ENCODE measurements around the gene NAA16. TPM values are rescaled to one million over a fixed set of nuclear protein-coding genes. Genes with fewer than 3 reads are reported as not detected.

Gene NAA16
- polyA plus RNA-seq, 4 donors, result 5.1 to 20.8 (median 6.4) TPM

- H3K9me3 ChIP-seq (ENCODE audit: control insufficient read depth in 2 of 2, insufficient read depth in 1 of 2, low read depth in 1 of 2, low read length in 1 of 2), result no peaks in the 10 kb centered on the region
- H3K27me3 ChIP-seq (ENCODE audit: control insufficient read depth in 3 of 3, insufficient read depth in 3 of 3, low read length in 3 of 3), result no peaks in the 10 kb centered on the region
- peaks cover 0 to 8% (median 5%) of the 10 kb centered on the region in 3 donors for H3K4me1 ChIP-seq (ENCODE audit: control insufficient read depth in 3 of 3, insufficient read depth in 2 of 3, low read depth in 1 of 3, low read length in 2 of 3)
- H3K27ac ChIP-seq (ENCODE audit: low read depth in 1 of 3, low read length in 2 of 3), result peak overlapping the region; percentile 61 to 94 (median 91)
- DNase-seq (peak; percentile 42 to 75), FAIRE-seq (no peak)
- H3K4me3 ChIP-seq (ENCODE audit: low read depth in 1 of 3, low read length in 3 of 3), result peak overlapping the region; percentile 61 to 98 (median 90)
- H3K36me3 ChIP-seq (ENCODE audit: control insufficient read depth in 3 of 3, insufficient read depth in 2 of 3, low read depth in 1 of 3, low read length in 3 of 3), result no peaks in the 10 kb centered on the region
- 0% methylated on average over 71 to 73 of the region's 73 CpGs for WGBS, 3 donors
These were observed 524 bp downstream of the NAA16 start for GRCh38 chr13:41311406-41312175.

- DNase-seq (peak in 1 of 2 donors; percentile 36), FAIRE-seq (no peak)
- peak overlapping the region; percentile 61 to 98 (median 90) for H3K4me3 ChIP-seq (ENCODE audit: low read depth in 1 of 3, low read length in 3 of 3)
- no peaks in the 10 kb centered on the region for H3K27me3 ChIP-seq (ENCODE audit: control insufficient read depth in 3 of 3, insufficient read depth in 3 of 3, low read length in 3 of 3)
- peaks cover 0 to 8% (median 5%) of the 10 kb centered on the region in 3 donors for H3K4me1 ChIP-seq (ENCODE audit: control insufficient read depth in 3 of 3, insufficient read depth in 2 of 3, low read depth in 1 of 3, low read length in 2 of 3)
- peak overlapping the region; percentile 61 to 94 (median 91) for H3K27ac ChIP-seq (ENCODE audit: low read depth in 1 of 3, low read length in 2 of 3)
- 0 to 3% (median 0%) methylated on average over 11 of the region's 11 CpGs for WGBS, 3 donors
- no peaks in the 10 kb centered on the region for H3K9me3 ChIP-seq (ENCODE audit: control insufficient read depth in 2 of 2, insufficient read depth in 1 of 2, low read depth in 1 of 2, low read length in 1 of 2)
- no peaks in the 10 kb centered on the region for H3K36me3 ChIP-seq (ENCODE audit: control insufficient read depth in 3 of 3, insufficient read depth in 2 of 3, low read depth in 1 of 3, low read length in 3 of 3)
These were observed 1.1 kb downstream of the NAA16 start for GRCh38 chr13:41312176-41312500.

- no peak overlapping the region for H3K27ac ChIP-seq (ENCODE audit: low read depth in 1 of 3, low read length in 2 of 3)
- no peak for DNase-seq
- H3K27me3 ChIP-seq (ENCODE audit: control insufficient read depth in 3 of 3, insufficient read depth in 3 of 3, low read length in 3 of 3), result no peaks in the 10 kb centered on the region
- H3K36me3 ChIP-seq (ENCODE audit: control insufficient read depth in 3 of 3, insufficient read depth in 2 of 3, low read depth in 1 of 3, low read length in 3 of 3), result no peaks in the 10 kb centered on the region
- H3K9me3 ChIP-seq (ENCODE audit: control insufficient read depth in 2 of 2, insufficient read depth in 1 of 2, low read depth in 1 of 2, low read length in 1 of 2), result no peaks in the 10 kb centered on the region
- H3K4me1 ChIP-seq (ENCODE audit: control insufficient read depth in 3 of 3, insufficient read depth in 2 of 3, low read depth in 1 of 3, low read length in 2 of 3), result peaks cover 0 to 8% (median 5%) of the 10 kb centered on the region in 3 donors
- WGBS, 3 donors, result 46 to 59% (median 49%) methylated on average over 5 of the region's 5 CpGs
- FAIRE-seq, result no peak
- H3K4me3 ChIP-seq (ENCODE audit: low read depth in 1 of 3, low read length in 3 of 3), result peak overlapping the region in 1 of 3 donors; percentile 61
These were observed 2.0 kb downstream of the NAA16 start for GRCh38 chr13:41313117-41313516.

- Histone ChIP-seq H3K27ac (ENCODE audit: low read depth in 1 of 3, low read length in 2 of 3) (no peak overlapping the region), H3K9me3 (ENCODE audit: control insufficient read depth in 2 of 2, insufficient read depth in 1 of 2, low read depth in 1 of 2, low read length in 1 of 2) (no peaks in the 10 kb centered on the region), H3K4me3 (ENCODE audit: low read depth in 1 of 3, low read length in 3 of 3) (no peak overlapping the region), H3K4me1 (ENCODE audit: control insufficient read depth in 3 of 3, insufficient read depth in 2 of 3, low read depth in 1 of 3, low read length in 2 of 3) (peaks cover 0 to 8% (median 5%) of the 10 kb centered on the region in 3 donors), H3K36me3 (ENCODE audit: control insufficient read depth in 3 of 3, insufficient read depth in 2 of 3, low read depth in 1 of 3, low read length in 3 of 3) (no peaks in the 10 kb centered on the region), H3K27me3 (ENCODE audit: control insufficient read depth in 3 of 3, insufficient read depth in 3 of 3, low read length in 3 of 3) (no peaks in the 10 kb centered on the region)
- FAIRE-seq, result no peak
- no peak for DNase-seq
- 74 to 83% (median 79%) methylated on average over 6 of the region's 6 CpGs for WGBS, 3 donors
These were observed 2.7 kb downstream of the NAA16 start for GRCh38 chr13:41313659-41314197.

- no peaks in the 10 kb centered on the region for H3K27me3 ChIP-seq (ENCODE audit: control insufficient read depth in 3 of 3, insufficient read depth in 3 of 3, low read length in 3 of 3)
- peaks cover 0 to 3% (median 0%) of the 10 kb centered on the region in 3 donors for H3K36me3 ChIP-seq (ENCODE audit: control insufficient read depth in 3 of 3, insufficient read depth in 2 of 3, low read depth in 1 of 3, low read length in 3 of 3)
- peaks cover 0 to 8% (median 5%) of the 10 kb centered on the region in 3 donors for H3K4me1 ChIP-seq (ENCODE audit: control insufficient read depth in 3 of 3, insufficient read depth in 2 of 3, low read depth in 1 of 3, low read length in 2 of 3)
- no peaks in the 10 kb centered on the region for H3K9me3 ChIP-seq (ENCODE audit: control insufficient read depth in 2 of 2, insufficient read depth in 1 of 2, low read depth in 1 of 2, low read length in 1 of 2)
- H3K4me3 ChIP-seq (ENCODE audit: low read depth in 1 of 3, low read length in 3 of 3), result no peak overlapping the region
- WGBS, 3 donors, result 77 to 90% (median 85%) methylated on average over 5 of the region's 5 CpGs
- no peak overlapping the region for H3K27ac ChIP-seq (ENCODE audit: low read depth in 1 of 3, low read length in 2 of 3)
- no peak for FAIRE-seq
- peak; percentile 4 to 12 for DNase-seq
These were observed 4.5 kb downstream of the NAA16 start for GRCh38 chr13:41315443-41316047.

- Histone ChIP-seq H3K4me1 (ENCODE audit: control insufficient read depth in 3 of 3, insufficient read depth in 2 of 3, low read depth in 1 of 3, low read length in 2 of 3) (peaks cover 0 to 8% (median 5%) of the 10 kb centered on the region in 3 donors), H3K4me3 (ENCODE audit: low read depth in 1 of 3, low read length in 3 of 3) (no peak overlapping the region), H3K9me3 (ENCODE audit: control insufficient read depth in 2 of 2, insufficient read depth in 1 of 2, low read depth in 1 of 2, low read length in 1 of 2) (no peaks in the 10 kb centered on the region), H3K36me3 (ENCODE audit: control insufficient read depth in 3 of 3, insufficient read depth in 2 of 3, low read depth in 1 of 3, low read length in 3 of 3) (peaks cover 0 to 12% (median 4%) of the 10 kb centered on the region in 3 donors), H3K27ac (ENCODE audit: low read depth in 1 of 3, low read length in 2 of 3) (no peak overlapping the region), H3K27me3 (ENCODE audit: control insufficient read depth in 3 of 3, insufficient read depth in 3 of 3, low read length in 3 of 3) (no peaks in the 10 kb centered on the region)
- DNase-seq, result no peak
- 76 to 91% (median 84%) methylated on average over 1 of the region's 1 CpG for WGBS, 3 donors
- no peak for FAIRE-seq
These were observed 6.2 kb downstream of the NAA16 start for GRCh38 chr13:41317243-41317642.

GRCh38 chr13:41325752-41326151, 14.7 kb downstream of the NAA16 start:
- no peak overlapping the region for H3K27ac ChIP-seq (ENCODE audit: low read depth in 1 of 3, low read length in 2 of 3)
- no peaks in the 10 kb centered on the region for H3K9me3 ChIP-seq (ENCODE audit: control insufficient read depth in 2 of 2, insufficient read depth in 1 of 2, low read depth in 1 of 2, low read length in 1 of 2)
- H3K27me3 ChIP-seq (ENCODE audit: control insufficient read depth in 3 of 3, insufficient read depth in 3 of 3, low read length in 3 of 3), result no peaks in the 10 kb centered on the region
- no peak for DNase-seq
- 44 to 63% (median 56%) methylated on average over 2 of the region's 2 CpGs for WGBS, 3 donors
- no peaks in the 10 kb centered on the region for H3K4me1 ChIP-seq (ENCODE audit: control insufficient read depth in 3 of 3, insufficient read depth in 2 of 3, low read depth in 1 of 3, low read length in 2 of 3)
- H3K4me3 ChIP-seq (ENCODE audit: low read depth in 1 of 3, low read length in 3 of 3), result no peak overlapping the region
- FAIRE-seq, result no peak
- peaks cover 2 to 21% (median 8%) of the 10 kb centered on the region in 3 donors for H3K36me3 ChIP-seq (ENCODE audit: control insufficient read depth in 3 of 3, insufficient read depth in 2 of 3, low read depth in 1 of 3, low read length in 3 of 3)

- 92 to 100% (median 95%) methylated on average over 1 of the region's 1 CpG for WGBS, 3 donors
- Histone ChIP-seq H3K27ac (ENCODE audit: low read depth in 1 of 3, low read length in 2 of 3) (no peak overlapping the region), H3K4me3 (ENCODE audit: low read depth in 1 of 3, low read length in 3 of 3) (no peak overlapping the region), H3K27me3 (ENCODE audit: control insufficient read depth in 3 of 3, insufficient read depth in 3 of 3, low read length in 3 of 3) (no peaks in the 10 kb centered on the region), H3K4me1 (ENCODE audit: control insufficient read depth in 3 of 3, insufficient read depth in 2 of 3, low read depth in 1 of 3, low read length in 2 of 3) (no peaks in the 10 kb centered on the region), H3K36me3 (ENCODE audit: control insufficient read depth in 3 of 3, insufficient read depth in 2 of 3, low read depth in 1 of 3, low read length in 3 of 3) (peaks cover 2 to 16% (median 7%) of the 10 kb centered on the region in 3 donors), H3K9me3 (ENCODE audit: control insufficient read depth in 2 of 2, insufficient read depth in 1 of 2, low read depth in 1 of 2, low read length in 1 of 2) (no peaks in the 10 kb centered on the region)
- DNase-seq (no peak), FAIRE-seq (no peak)
These were observed 15.6 kb downstream of the NAA16 start for GRCh38 chr13:41326661-41327060.

All from small intestine (tissue), 7 donors.